ENCODE results near the gene ZFR2. TPM values are rescaled to one million over a fixed set of nuclear protein-coding genes. Genes with fewer than 3 reads are reported as not detected.

Gene ZFR2
- total RNA-seq (2022; extraction: Qiagen RNA extraction; ENCODE audit: low read depth) = 0.21 TPM in 1 of 5 replicates, not detected in the others

GRCh38 chr19:3868770-3869456 is at the start of gene ZFR2:
Gene ZFR2, minus strand, starts transcription at chr19:3869038. Its CDS starts 21 bp downstream, at chr19:3869017.

GRCh38 chr19:3880471-3881271 is 11.8 kb upstream of the ZFR2 start, which contains the start of gene ATCAY:
Gene ATCAY, plus strand, starts transcription at chr19:3880685. Its CDS starts 5,083 bp downstream, at chr19:3885768.

GRCh38 chr19:3785938-3786824 is 82.7 kb downstream of the ZFR2 start, which contains the start of gene MATK:
Gene MATK, minus strand, starts transcription at chr19:3786381. Its CDS starts 1,246 bp downstream, at chr19:3785135.

GRCh38 chr19:3771906-3772455 is 96.9 kb downstream of the ZFR2 start, which contains the start of gene RAX2:
Gene RAX2, minus strand, starts transcription at chr19:3772228. Its CDS starts 486 bp downstream, at chr19:3771742.

GRCh38 chr19:3762501-3763459 is 106.1 kb downstream of the ZFR2 start, which contains the start of gene MRPL54:
Gene MRPL54, plus strand, starts transcription at chr19:3762682. Its CDS starts 19 bp downstream, at chr19:3762701.

GRCh38 chr19:3761382-3762129 is 107.3 kb downstream of the ZFR2 start, which contains the start of gene APBA3:
Gene APBA3, minus strand, starts transcription at chr19:3761692. Its CDS starts 1,428 bp downstream, at chr19:3760264.

Other genes with a start within 250 kb of the ZFR2 start
- gene CACTIN, start 242.2 kb downstream of the ZFR2 start, total RNA-seq (2022; extraction: Qiagen RNA extraction; ENCODE audit: low read depth) = 12.6 to 19.7 TPM (median 17.5 TPM) in 5 replicates
- 9.9 to 13.2 TPM (median 12.1 TPM) in 5 replicates for gene PIP5K1C, start 168.6 kb downstream of the ZFR2 start, total RNA-seq (2022; extraction: Qiagen RNA extraction; ENCODE audit: low read depth)
- gene TJP3, start 160.7 kb downstream of the ZFR2 start, total RNA-seq (2022; extraction: Qiagen RNA extraction; ENCODE audit: low read depth) = 0.49 to 1.3 TPM (median 0.90 TPM) in 5 replicates
- gene APBA3, start 107.3 kb downstream of the ZFR2 start, total RNA-seq (2022; extraction: Qiagen RNA extraction; ENCODE audit: low read depth) = 8.6 to 13.1 TPM (median 12.1 TPM) in 5 replicates
- 64.2 to 84.4 TPM (median 68.8 TPM) in 5 replicates for gene MRPL54, start 106.4 kb downstream of the ZFR2 start, total RNA-seq (2022; extraction: Qiagen RNA extraction; ENCODE audit: low read depth)
- gene RAX2, start 96.8 kb downstream of the ZFR2 start, total RNA-seq (2022; extraction: Qiagen RNA extraction; ENCODE audit: low read depth) = not detected in 5 replicates
- gene MATK, start 82.7 kb downstream of the ZFR2 start, total RNA-seq (2022; extraction: Qiagen RNA extraction; ENCODE audit: low read depth) = 0.94 to 1.8 TPM (median 1.2 TPM) in 5 replicates
- gene ATCAY, start 11.6 kb upstream of the ZFR2 start, total RNA-seq (2022; extraction: Qiagen RNA extraction; ENCODE audit: low read depth) = 0.05 to 0.43 TPM (median 0.13 TPM) in 5 replicates
- gene NMRK2, start 64.0 kb upstream of the ZFR2 start, total RNA-seq (2022; extraction: Qiagen RNA extraction; ENCODE audit: low read depth) = not detected in 5 replicates
- 41.5 to 46.1 TPM (median 43.6 TPM) in 5 replicates for gene DAPK3, start 102.1 kb upstream of the ZFR2 start, total RNA-seq (2022; extraction: Qiagen RNA extraction; ENCODE audit: low read depth)
- 859 to 1,088 TPM (median 1,044 TPM) in 5 replicates for gene EEF2, start 116.4 kb upstream of the ZFR2 start, total RNA-seq (2022; extraction: Qiagen RNA extraction; ENCODE audit: low read depth)
- gene PIAS4, start 138.7 kb upstream of the ZFR2 start, total RNA-seq (2022; extraction: Qiagen RNA extraction; ENCODE audit: low read depth) = 13.7 to 16.9 TPM (median 15.9 TPM) in 5 replicates
- gene ZBTB7A, start 197.9 kb upstream of the ZFR2 start, total RNA-seq (2022; extraction: Qiagen RNA extraction; ENCODE audit: low read depth) = 15.3 to 22.1 TPM (median 20.9 TPM) in 5 replicates